ENCODE measurements around the gene NCK2.

DNA sequence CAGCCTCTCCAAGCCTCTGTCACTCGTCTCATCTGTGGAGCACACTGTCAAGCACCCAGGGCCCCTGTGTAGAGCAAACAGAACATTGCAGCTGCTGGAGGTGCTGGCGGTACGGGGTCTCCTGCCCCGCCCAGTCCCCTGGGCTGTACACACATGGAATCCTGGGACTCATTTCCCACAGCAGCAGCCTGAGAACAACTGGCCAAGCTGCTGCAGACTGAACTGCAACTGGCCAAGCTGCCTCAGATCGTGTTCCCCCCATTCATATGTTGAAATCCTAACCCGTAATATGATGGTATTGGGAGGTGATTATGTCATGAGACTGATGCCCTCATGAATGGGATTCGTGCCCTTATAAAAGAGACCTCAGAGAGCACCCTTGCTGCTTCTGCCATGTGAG is 130.5 kb downstream of the NCK2 start:
- no peak for TF ChIP-seq TCF7 (IDR thresholded peaks at IDR 0.05; ENCODE audit: low read depth)
- no peak for TF ChIP-seq ZNF839 (CRISPR knock-in tag; IDR thresholded peaks at IDR 0.05; ENCODE audit: borderline replicate concordance)
- TF ChIP-seq ZNF776 (CRISPR knock-in tag; IDR thresholded peaks at IDR 0.05) = no peak
- TF ChIP-seq, protein P1, sequence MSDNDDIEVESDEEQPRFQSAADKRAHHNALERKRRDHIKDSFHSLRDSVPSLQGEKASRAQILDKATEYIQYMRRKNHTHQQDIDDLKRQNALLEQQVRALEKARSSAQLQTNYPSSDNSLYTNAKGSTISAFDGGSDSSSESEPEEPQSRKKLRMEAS (IDR thresholded peaks at IDR 0.05) = no peak
- no peak for TF ChIP-seq MAFG (CRISPR knock-in tag; IDR thresholded peaks at IDR 0.05)
- TF ChIP-seq DNMT3B (CRISPR knock-in tag; conservative IDR thresholded peaks at IDR 0.05) = no peak

All from HepG2 (cell line).